GM23338 (cell line): ENCODE measurements around the gene FOXA2.

Source experiments
- CREB1 ChIP-seq: fragments of 250-450 bp; sonication (Bioruptor Pico); IDR thresholded peaks from 2 replicates; pipeline ENCODE4 v1.5.0; 2020; ENCODE audit warnings: low read depth, mild to moderate bottlenecking, moderate library complexity
- TF ChIP-seq, protein P1 (sequence below), 2 experiments: fragments of 200-600 bp in 1 of 2; sonication (generic) in 1 of 2; conservative IDR thresholded peaks; 2 replicates each; pipeline versions ENCODE4 v1.5.1 to v1.6.1; 2016 to 2017; ENCODE audit warnings: antibody characterized with exemption in 2 of 2, low read depth in 2 of 2, mild to moderate bottlenecking in 2 of 2, moderate library complexity in 1 of 2
- TF ChIP-seq, protein P2 (sequence below): IDR thresholded peaks from one replicate; pipeline ENCODE4 v1.6.1; 2018; ENCODE audit warnings: antibody characterized with exemption; ENCODE audit not compliant: unreplicated experiment

DNA sequence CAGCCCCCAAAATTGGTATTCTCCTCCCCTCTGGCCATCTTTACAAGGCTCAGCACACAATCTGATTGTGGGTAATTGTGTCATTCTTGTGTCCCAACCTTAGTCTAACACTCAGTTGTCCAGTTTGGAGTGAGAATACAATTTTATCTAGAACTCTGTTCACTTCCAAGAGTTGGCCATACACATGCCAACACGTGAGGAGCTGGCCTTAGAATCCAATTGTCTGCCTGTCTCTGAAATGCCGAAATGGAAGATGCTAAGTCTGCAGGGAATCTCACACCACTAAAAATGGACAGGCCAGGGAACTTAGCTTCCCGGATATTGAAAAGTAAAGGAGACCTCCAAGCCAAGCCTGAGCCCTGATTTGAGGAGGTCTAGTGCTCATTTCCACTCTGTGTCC lies 12.3 kb downstream of the FOXA2 start:
- TF ChIP-seq, protein P1, sequence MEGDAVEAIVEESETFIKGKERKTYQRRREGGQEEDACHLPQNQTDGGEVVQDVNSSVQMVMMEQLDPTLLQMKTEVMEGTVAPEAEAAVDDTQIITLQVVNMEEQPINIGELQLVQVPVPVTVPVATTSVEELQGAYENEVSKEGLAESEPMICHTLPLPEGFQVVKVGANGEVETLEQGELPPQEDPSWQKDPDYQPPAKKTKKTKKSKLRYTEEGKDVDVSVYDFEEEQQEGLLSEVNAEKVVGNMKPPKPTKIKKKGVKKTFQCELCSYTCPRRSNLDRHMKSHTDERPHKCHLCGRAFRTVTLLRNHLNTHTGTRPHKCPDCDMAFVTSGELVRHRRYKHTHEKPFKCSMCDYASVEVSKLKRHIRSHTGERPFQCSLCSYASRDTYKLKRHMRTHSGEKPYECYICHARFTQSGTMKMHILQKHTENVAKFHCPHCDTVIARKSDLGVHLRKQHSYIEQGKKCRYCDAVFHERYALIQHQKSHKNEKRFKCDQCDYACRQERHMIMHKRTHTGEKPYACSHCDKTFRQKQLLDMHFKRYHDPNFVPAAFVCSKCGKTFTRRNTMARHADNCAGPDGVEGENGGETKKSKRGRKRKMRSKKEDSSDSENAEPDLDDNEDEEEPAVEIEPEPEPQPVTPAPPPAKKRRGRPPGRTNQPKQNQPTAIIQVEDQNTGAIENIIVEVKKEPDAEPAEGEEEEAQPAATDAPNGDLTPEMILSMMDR (conservative IDR thresholded peaks at IDR 0.05; ENCODE audit: low read depth in 2 of 2): no peak
- TF ChIP-seq, protein P2, sequence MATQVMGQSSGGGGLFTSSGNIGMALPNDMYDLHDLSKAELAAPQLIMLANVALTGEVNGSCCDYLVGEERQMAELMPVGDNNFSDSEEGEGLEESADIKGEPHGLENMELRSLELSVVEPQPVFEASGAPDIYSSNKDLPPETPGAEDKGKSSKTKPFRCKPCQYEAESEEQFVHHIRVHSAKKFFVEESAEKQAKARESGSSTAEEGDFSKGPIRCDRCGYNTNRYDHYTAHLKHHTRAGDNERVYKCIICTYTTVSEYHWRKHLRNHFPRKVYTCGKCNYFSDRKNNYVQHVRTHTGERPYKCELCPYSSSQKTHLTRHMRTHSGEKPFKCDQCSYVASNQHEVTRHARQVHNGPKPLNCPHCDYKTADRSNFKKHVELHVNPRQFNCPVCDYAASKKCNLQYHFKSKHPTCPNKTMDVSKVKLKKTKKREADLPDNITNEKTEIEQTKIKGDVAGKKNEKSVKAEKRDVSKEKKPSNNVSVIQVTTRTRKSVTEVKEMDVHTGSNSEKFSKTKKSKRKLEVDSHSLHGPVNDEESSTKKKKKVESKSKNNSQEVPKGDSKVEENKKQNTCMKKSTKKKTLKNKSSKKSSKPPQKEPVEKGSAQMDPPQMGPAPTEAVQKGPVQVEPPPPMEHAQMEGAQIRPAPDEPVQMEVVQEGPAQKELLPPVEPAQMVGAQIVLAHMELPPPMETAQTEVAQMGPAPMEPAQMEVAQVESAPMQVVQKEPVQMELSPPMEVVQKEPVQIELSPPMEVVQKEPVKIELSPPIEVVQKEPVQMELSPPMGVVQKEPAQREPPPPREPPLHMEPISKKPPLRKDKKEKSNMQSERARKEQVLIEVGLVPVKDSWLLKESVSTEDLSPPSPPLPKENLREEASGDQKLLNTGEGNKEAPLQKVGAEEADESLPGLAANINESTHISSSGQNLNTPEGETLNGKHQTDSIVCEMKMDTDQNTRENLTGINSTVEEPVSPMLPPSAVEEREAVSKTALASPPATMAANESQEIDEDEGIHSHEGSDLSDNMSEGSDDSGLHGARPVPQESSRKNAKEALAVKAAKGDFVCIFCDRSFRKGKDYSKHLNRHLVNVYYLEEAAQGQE: no peak
- no peak for TF ChIP-seq CREB1 (CRISPR knock-in tag)
